Measurements from ENCODE around the gene CPAMD8.
"Not testable (repeated sequence)": the region's sequence is repeated elsewhere in the genome, so short reads cannot be mapped to it uniquely, and the experiment has no call there.

Gene CPAMD8

DNA sequence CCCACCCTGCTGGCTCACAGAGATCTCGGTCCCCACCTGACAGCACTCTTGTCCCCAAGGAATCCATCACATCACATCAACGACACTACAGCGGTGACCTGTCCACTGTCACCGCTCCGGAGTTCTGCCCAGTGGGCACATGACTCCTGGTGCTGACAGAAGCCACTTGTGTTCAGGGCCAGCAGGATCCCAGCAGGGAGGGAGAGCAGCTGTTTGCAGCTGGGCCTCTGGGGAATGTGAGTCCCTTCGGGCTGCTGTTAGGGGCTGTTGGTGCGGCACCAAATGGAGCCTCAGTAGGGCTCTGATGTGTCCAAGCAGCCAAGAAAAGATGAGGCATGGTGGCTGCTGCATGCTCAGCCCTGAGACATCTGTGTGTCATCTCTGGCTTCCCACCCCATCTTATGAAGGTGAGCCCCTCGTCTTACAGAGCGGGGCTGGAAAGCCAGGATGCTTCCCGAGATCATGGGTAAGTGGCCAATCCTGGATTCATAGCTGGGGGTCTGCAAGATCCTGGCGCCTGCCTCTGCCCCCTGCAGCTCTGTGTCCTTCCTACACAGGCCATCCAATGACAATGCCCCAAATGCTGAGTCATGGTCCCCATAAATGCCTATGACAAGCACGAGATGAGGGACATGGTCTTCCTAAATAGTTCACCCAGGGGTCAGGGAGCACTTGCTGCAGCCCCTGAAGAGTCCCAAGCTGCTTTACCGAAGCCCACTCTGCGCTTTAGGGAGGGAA is 81.8 kb downstream of the CPAMD8 start:
- no peak for DNase-seq

DNA sequence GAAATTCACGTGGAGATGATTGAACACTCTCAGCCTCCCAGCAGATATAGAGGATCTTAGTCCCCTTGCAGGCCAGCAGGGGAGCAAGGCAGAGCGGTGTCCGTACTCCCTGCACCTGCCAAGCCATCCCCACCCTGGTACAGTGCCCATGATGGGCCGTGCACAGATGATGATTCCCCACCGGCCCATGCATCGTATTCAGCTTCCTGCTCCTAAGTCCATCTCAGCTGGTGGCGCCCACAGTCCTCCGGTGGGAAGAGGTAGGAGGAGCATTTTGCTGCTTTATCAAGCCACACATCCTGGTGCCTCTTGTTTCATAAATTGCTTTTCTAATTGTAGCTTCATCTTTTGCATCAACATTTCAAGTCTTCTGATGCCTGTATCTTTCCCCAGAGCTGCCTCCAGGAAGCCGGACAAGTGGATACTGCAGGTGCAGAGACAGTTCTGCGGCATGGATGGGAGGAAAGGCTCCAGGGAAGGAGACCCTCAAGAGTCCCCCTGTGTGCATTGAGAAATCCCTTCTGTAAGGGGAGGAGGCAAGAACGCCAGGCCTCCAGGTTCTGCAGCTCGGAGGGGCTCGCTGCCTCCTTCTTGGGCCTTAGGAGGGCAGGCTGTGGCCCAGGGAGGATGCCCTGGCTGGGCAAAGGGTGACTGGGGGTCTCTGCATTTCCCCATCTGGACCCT is 82.5 kb downstream of the CPAMD8 start:
- DNase-seq: no peak

DNA sequence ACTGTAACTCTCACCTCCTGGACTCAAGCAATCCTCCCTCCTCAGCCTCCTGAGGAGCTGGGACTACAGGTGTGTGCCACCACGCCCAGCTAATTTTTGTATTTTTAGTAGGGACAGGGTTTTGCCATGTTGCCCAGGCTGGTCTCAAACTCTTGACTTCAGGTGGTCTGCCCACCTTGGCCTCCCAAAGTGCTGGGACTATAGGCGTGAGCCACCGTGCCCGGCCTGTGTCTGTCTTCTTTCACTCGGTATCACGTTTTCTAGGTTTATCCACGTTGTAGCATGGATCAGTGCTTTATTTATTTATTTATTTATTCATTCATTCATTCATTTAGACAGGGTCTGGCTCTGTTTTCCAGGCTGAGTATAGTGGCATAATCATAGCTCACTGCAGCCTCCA is 83.5 kb downstream of the CPAMD8 start:
- not testable (repeated sequence) for DNase-seq

DNA sequence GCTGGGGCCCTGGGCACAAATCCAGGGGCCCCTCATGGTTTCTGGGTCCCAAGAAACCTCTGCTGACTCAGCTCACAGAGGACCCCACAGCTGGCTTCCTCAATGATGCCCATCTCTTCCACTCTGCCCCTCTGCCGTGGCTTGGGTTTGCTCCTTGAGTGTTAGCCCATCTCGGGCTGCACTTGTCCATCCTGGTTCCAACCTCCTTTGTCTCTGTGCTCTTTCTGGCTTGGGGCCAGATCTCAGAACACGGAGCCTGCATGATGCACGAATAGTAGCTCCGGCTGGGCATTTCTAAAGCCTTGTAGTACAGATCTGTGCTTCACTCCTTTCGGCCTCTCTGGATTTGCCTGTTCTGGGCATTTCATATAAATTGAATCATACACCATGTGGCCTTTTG is 84.0 kb downstream of the CPAMD8 start:
- no peak for DNase-seq

DNA sequence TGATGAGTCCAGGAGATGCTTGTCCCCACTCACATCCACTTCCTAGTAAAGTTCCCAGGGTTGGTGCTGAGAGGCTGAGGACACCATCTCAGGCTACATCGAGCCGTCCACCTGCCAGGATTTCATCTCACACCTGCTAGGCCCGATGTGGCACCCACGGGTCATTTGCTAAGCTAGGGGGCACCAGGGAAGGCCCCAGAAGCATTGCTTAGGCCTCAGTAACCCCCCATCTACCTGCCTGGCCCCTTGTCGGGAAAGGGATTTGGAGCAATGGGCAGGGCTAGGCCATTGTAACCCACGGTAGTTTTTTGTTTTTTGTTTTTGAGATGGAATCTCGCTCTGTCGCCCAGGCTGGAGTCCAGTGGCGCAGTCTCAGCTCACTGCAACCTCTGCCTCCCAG is 86.0 kb downstream of the CPAMD8 start:
- no peak for DNase-seq

DNA sequence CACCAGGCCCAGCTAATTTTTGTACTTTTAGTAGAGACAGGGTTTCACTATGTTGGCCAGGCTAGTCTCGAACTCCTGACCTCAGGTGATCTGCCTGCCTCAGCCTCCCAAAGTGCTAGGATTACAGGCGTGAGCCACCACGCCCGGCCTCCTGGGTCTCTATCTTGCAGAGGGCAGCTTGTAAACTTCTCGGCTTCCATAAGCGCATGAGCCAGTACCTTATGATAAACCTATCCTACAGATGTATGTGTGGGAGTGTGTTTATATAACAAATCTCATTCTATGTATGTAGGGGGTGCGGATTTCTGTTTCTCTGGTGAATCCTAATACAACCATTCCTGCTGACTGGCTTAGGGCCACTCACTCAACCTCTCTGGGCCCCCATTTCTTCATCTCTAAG is 86.5 kb downstream of the CPAMD8 start:
- DNase-seq: not testable (repeated sequence)

DNA sequence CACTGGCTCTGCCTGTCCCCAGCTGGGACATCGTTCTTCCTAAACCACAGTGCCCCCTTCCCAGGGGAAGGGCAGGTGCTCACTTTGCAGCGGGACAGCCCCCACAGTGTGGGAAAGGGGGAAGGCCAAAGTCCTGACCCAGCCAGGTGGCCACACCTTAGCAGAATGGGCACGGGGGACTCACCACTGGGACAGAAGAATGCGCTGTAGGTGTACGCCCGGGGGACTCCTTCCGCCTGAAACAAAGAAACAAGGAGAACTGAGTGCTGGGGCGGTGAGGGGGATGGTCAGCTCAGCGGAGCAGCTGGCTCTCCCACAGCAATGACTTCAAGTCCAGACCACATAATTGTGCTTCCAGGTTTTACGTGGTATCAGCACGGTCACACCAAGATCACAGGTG is 88.4 kb downstream of the CPAMD8 start:
- DNase-seq: no peak

DNA sequence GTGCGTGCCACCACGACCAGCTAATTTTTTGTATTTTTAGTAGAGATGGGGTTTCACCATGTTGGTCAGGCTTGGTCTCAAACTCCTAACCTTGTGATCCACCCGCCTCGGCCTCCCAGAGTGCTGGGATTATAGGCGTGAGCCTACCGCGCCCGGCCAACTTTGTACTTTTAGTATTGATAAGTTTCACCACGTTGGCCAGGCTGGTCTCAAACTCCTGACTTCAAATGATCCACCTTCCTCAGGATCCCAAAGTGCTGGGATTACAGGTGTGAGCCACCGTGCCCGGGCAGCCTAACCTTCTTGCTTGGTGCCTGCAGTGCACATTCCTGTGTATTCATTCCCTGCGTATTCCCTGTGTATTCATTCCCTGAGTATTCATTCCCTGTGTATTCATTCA is 88.8 kb downstream of the CPAMD8 start:
- DNase-seq: not testable (repeated sequence)

DNA sequence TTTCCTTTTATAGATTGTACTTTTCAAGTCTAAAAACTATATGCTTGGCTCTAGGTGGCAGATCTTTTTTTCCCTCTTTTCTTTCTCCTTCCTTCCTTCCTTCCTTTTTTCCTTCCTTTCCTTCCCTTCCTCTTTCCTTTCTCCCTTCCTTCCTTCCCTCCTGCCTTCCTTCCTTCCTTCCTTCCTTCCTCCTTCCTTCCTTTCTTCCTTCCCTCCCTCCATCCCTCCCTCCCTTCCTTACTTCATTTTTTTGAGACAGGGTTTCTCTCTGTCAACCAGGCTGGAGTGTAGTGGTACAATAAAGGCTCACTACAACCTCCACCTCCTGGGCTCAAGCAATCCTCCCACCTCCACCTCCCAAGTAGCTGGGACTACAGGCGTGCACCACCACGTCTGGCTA is 89.7 kb downstream of the CPAMD8 start:
- no peak for DNase-seq

DNA sequence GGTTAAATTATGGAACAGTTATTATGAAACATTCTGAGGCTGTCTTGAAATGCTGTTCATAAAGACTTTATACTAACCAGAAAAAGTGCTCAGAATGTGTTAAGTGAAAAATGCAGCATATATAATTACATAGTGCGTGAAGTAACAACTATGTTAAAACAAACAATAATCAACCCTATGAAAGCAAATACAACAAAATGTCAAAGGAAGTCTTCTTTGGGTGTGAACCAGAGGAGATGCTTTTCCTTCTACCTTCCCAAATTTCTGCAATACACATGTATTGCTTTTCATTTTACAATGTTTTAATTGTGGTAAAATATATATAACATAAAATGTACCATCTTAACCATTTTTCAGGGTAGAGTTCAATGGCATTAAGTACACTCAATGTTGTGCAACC is 92.1 kb downstream of the CPAMD8 start:
- DNase-seq: no peak

DNA sequence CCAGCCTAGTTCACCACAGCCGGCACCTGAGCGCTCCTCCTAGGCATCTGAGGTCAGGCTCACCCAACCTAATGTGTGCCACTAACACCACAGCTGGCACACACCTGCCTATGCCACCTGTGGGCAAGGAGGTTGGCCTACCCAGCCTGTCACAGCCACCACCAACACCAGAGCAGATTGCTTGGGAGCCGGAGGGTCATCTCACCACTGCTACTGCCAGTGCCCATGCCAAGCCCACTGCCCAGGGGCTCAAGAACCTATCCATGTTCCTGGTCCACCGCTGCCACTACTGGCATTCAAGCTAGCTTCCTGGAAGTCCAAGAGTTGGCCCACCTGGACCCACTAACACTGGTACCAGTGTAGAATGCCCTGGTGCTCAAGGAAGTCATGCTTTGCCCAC is 95.3 kb downstream of the CPAMD8 start:
- DNase-seq: no peak

DNA sequence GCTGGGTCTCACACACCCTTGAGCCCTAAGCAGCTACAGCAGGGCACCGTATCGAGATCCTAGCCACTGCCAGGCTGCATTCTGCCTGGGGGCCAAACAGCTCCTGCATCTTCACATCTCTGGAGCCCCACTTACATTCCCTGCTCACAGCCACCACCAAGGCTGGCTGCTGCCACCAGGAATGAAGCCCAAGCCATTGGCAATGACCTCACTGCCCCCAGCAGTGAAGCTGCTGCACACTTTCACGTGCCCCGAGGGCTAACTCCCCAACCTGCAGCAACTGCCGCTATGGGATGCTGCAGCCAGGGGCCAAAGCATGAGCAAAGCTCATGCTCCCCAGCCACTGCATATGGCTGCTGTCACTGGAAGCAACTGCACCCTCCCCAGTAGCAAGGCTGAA is 95.9 kb downstream of the CPAMD8 start:
- no peak for DNase-seq

DNA sequence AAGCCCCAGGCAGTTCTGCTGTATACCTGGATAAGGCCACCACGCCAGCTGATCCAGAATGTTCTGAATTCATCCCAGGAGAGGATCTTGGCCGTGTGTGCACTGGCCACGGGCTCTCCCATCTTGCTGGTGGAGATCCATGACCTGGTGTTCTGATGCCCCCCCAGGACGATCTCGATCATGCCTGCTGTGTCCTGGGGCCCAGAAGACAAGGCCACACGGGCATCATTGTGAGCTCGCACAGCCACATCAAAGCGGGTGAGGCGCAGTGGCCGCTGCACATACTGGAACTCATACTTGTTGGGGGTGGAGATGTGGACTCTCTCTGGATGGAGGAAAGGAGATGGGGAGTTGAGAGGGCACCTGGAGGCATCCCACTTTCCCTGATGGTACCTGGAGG is 97.7 kb downstream of the CPAMD8 start:
- no peak for DNase-seq

DNA sequence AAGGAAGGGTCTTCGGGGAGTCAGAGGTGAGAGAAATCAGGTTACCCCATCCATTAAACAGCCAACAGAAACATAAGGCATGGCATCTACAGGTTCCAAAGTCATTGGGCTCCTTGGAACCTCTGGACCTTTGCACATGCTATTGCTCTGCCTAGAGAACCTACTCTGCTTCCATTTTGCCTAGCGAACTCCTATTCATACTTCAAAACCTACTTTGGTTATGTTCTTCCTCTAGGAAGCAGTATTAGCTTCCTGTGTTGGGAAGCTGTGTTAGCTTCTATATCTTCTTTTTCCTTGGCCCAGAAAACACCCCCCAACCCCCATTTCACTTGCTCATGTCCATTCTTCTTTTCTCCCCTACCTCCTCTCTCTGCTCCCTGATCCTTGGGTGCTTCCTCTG is 98.3 kb downstream of the CPAMD8 start:
- no peak for DNase-seq

DNA sequence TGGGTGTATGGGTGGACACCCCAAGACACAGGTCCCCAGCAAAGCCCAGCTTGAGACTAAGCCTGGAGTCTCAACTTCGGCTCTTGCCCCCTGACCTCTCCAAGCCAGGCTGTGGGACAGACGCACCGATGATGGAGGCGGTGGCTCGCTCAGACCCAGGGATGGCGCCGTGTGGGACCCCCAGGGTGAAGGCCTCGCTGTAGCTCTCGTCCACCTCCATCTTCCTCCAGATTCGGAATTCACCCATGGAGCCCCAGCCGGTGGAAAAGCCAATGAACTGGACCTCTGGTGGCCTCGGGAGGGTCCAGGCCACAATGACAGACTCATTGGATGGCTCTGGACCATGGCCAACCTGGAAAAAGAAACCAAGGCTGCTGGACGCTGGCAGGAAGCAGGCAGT is 98.7 kb downstream of the CPAMD8 start:
- no peak for DNase-seq

DNA sequence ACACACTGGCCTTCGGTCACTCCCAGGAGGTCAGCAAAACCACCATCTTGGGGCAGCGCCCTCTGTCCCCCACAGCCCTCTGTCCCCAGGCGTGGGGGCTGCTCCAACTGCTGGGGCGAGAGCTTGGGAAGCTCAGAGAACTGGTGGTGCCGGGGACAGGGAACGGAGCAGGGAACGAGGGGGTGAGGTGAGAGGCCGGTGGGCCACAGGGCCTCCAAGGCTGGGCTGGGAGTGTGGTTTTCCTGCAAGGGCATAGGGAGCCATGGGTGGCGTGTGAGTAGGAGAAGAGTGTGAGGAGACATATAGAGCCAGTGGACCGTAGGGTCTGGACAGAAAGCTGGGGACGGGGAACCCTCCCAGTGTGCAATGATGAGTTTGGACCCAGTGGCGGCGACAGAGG is 103.7 kb downstream of the CPAMD8 start:
- no peak for DNase-seq

DNA sequence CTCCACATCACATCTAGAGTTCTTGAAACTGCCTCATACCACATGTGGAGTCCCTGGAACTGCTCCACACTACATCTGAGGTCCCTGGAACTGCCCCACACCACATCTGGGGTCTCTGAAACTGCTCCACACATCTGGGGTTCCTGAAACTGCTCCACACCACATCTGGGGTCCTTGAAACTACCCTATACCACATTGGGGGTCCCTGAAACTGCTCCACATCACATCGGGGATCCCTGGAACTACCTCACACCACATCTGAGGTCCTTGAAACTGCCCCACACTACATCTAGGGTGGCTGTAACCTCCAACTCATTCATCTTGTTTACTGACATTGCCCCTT is 104.0 kb downstream of the CPAMD8 start:
- DNase-seq: no peak

DNA sequence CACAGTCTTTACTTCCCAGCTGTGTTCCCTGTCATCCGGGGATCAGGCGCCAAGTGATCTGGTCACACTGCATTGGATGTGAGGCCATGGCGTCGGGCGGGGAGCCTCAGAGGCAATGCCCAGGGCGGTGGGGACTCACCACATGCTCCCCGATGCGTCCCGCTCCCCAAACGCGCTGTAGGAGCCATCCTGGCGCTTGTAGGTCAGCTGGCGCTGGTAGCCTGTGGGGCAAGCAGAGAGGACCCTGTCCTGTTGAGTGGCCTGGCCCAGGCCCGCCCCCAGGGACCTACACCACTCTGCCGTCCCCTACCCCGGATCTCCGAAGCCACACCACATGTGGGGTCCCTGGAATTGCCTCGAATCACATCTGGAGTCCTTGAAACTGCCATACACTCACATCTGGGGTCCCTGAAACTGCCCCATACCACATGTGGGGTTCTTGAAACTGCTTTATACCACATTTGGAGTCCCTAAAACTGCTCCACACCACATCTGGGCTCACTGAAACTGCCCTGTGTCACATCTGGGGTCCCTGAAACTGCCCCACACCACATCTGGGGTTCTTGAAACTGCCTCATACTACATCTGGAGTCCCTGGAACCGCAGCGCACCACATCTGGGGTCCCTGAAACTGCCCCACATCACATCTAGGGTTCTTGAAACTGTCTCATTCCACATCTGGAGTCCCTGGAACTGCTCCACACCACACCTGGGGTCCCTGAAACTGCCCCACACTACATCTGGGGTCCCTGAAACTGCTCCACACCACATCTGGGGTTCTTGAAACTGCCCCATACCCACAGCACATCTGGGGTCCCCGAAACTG is 104.6 kb downstream of the CPAMD8 start:
- no peak for DNase-seq

DNA sequence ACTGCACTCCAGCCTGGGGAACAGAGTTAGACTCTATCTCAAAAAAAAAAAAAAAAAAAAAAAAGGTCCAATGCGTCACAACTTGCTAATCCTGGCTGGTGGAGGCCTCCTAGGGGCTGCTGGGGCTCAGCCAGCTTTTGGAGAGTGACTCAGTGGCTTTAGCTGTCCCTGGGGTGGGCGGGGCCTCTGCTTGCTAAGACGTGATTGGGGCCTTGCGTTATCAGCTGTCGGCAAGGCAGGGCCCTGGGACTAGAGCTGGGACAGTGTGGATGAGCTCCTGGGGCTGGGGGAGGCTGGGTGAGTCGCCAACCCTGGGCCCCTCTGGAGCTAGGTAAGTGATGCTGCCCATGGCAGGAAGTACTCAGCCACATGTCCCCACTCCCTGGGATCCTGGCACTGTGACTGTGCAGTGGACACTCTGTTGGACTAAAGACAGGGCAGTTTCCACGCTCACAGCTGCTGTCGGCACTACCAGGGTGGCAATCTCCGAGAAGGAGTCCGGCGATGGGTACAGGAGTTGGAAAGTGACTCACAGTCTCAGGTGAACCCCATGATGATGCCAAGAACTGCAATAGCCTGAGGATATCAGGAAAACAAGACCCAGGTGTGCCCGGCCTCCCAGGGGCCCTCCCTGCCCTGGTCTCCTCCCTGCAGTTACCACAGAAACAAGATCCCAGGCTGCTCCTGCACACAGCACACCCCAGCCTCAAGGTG is 105.6 kb downstream of the CPAMD8 start:
- DNase-seq: no peak

DNA sequence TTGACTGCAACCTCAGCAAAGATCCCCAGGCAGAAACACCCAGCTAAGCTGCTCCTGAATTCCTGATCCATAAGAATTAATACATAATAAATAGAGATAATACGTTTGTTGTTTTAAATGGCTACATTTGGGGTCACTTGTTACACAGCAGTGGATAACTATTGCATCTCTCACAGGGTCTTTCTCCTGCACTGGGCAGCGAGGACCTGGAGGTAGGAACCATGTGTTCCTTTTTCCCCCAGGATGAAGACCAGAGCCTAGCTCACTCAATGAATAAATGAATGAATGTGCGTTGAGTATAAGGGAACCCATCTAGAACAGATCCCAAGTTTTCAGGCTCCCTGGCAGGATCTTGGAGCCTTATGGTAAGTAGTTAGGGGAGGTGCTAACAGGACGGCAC is 107.1 kb downstream of the CPAMD8 start:
- no peak for DNase-seq

DNA sequence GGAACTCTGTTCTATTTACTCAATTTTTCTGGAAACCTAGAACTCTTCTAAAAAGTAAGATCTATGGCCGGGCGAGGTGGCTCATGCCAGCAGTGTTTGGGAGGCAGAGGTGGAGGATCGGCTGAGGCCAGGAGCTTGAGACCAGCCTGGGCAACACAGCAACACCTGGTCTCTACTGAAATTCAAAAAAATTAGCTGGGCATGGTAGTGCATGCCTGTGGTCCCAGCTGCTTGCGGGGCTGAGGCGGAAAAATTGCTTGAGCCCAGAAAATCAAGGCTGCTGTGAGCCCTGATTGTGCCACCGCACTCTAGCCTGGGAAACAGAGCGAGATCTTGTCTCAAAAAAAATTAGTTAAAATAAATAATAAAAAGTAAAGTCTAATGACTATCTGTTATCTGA is 109.2 kb downstream of the CPAMD8 start:
- DNase-seq: no peak

DNA sequence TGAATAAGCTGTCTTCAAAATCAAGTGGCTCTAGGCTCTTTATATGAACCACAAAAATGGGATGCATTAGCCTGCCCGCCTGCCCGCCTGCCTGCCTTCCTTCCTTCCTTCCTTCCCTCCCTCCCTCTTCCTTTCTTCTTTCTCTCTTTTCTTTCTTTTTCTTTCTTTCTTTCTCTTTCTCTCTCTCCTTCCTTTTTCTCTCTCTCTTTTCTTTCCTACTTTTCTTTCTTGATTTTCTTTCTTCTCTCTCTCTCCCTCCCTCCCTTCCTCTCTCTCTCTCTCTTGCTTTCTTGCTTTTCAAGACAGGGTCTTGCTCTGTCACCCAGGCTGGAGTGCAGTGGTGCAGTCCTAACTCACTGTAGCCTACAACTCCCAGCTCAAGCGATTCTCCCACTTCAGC is 110.9 kb downstream of the CPAMD8 start:
- DNase-seq: no peak

DNA sequence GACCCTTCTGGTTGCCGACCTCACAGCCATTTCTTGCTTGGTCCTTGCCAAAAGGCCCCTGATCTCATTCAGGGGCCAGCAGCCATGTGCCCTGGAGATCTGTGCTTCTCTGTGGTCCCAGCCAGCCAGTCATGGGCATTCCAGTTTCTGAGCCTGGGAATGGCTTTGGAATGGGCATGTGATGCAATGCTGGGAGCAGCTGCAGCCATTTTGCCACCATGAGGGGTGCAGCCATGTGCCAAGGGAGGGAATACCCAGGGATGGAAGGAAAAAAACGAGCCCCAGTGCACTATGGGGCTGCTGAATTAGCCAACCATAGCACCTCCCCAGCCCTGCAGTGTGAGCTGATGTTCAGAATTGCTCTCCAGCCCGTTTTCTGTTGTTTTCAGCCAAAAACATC is 111.5 kb downstream of the CPAMD8 start:
- no peak for DNase-seq

DNA sequence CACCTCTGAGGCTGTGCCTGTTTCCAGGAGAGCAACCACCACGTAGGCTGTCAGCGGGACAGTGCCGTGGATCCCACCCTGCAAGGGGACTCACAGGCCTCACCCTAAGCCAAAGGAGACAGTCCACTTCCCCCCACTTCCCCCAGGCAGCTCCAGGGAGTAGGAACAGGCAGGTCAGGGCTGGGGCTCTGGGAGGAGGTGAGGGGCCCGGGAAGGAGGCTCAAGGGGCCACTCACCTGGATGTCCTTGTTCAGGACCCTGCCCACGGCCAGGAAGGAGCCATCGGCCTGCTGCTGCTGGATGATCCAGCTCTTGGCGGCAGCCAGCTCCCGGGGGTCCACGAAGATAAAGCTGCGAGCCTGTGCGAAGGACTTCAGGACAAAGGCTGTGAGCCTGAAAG is 112.2 kb downstream of the CPAMD8 start:
- DNase-seq: no peak

Data from NCI-H187 (cell line).